A673 (cell line): ENCODE measurements around the gene KCNQ2. TPM values are rescaled to one million over a fixed set of nuclear protein-coding genes. Genes with fewer than 3 reads are reported as not detected.

Experiments
- BruUV-seq: library from RNA; stranded (reverse); fragments of 400-500 nt; replicated peaks from 2 replicates; lab custom pipeline; 2021; lab: Mats Ljungman, UMichigan
- CTCF ChIA-PET: fragments of 300-600 bp; sonication (Branson Sonifier 250); formaldehyde crosslinking; loops from one replicate; lab custom pipeline; 2022; ENCODE audit warnings: antibody characterized with exemption; lab: Charles Lee
- POLR2A ChIA-PET: fragments of 300-600 bp; sonication (Branson Sonifier 250); formaldehyde crosslinking; loops from one replicate; lab custom pipeline; 2022; ENCODE audit warnings: antibody characterized with exemption; ENCODE audit not compliant: low non-redundant PET; lab: Charles Lee
- DNase-seq: peaks from one replicate; pipeline ENCODE4 v3.0.0-alpha.2; 2015; ENCODE audit warnings: low spot score
- H3K27ac ChIP-seq: fragments of 200-600 bp; sonication (generic); 2 replicates; pipeline ENCODE4 v1.5.1; 2016; ENCODE audit warnings: mixed run types, low read depth, mild to moderate bottlenecking, mixed read lengths, antibody characterized with exemption, low read length; ENCODE audit not compliant: poor library complexity, severe bottlenecking
- H3K27me3 ChIP-seq: fragments of 200-600 bp; sonication (generic); replicated peaks from 2 replicates; pipeline ENCODE4 v1.6.1; 2017; ENCODE audit warnings: mixed run types, low read depth, mild to moderate bottlenecking, mixed read lengths, antibody characterized with exemption, low read length; ENCODE audit not compliant: insufficient read depth, poor library complexity
- H3K36me3 ChIP-seq: fragments of 200-600 bp; sonication (generic); 2 replicates; pipeline ENCODE4 v1.6.1; 2016; ENCODE audit warnings: mixed run types, mild to moderate bottlenecking, mixed read lengths, antibody characterized with exemption, low read length; ENCODE audit not compliant: insufficient read depth, poor library complexity, severe bottlenecking
- H3K4me1 ChIP-seq: fragments of 200-600 bp; sonication (generic); 2 replicates; pipeline ENCODE4 v1.6.1; 2017; ENCODE audit warnings: mixed run types, mild to moderate bottlenecking, mixed read lengths, antibody characterized with exemption, low read length; ENCODE audit not compliant: insufficient read depth, poor library complexity, severe bottlenecking
- H3K4me3 ChIP-seq: fragments of 200-600 bp; sonication (generic); 2 replicates; pipeline ENCODE4 v1.5.1; 2016; ENCODE audit warnings: low read depth, mixed run types, mild to moderate bottlenecking, mixed read lengths, low read length; ENCODE audit not compliant: poor library complexity, severe bottlenecking
- H3K9me3 ChIP-seq: fragments of 200-600 bp; sonication (generic); 2 replicates; pipeline ENCODE4 v1.6.1; 2016; ENCODE audit warnings: mixed run types, low read depth, mild to moderate bottlenecking, mixed read lengths, antibody characterized with exemption, low read length; ENCODE audit not compliant: poor library complexity, severe bottlenecking
- CTCF ChIP-seq: fragments of 300-800, 200-600 bp; sonication (generic); conservative IDR thresholded peaks from 2 replicates; pipeline ENCODE4 v1.5.1; 2017; ENCODE audit warnings: low read depth, mild to moderate bottlenecking, antibody characterized with exemption, low read length, moderate library complexity, mixed read lengths
- EZH2 ChIP-seq: fragments of 200-600 bp; sonication (generic); IDR thresholded peaks from 2 replicates; pipeline ENCODE4 v1.6.1; 2017; ENCODE audit warnings: borderline replicate concordance, low read depth, mild to moderate bottlenecking, mixed read lengths, antibody characterized with exemption, low read length; ENCODE audit not compliant: poor library complexity, severe bottlenecking
- intact Hi-C: fragments of 100-400 bp; cut with micrococcal nuclease; formaldehyde crosslinking; loops from one replicate; pipeline ENCODE4 v1.10.0; 2022; ENCODE audit not compliant: unreplicated experiment
- total RNA-seq: library from RNA; stranded (reverse); gene quantifications from 2 replicates; pipeline ENCODE4 v1.2.3, GENCODE V29; 2021

Gene KCNQ2
- total RNA-seq, 1 experiment from 2014 or later: 6.6 TPM

- H3K27ac ChIP-seq: no peak overlapping the region
- peaks cover 15% of the 10 kb centered on the region for H3K4me1 ChIP-seq
- H3K27me3 ChIP-seq: peaks cover 18% of the 10 kb centered on the region
- no peaks in the 10 kb centered on the region for H3K36me3 ChIP-seq
- BruUV-seq: no TSS peak
- no peaks in the 10 kb centered on the region for H3K9me3 ChIP-seq
- POLR2A ChIA-PET: no interaction called here
- no peak overlapping the region for H3K4me3 ChIP-seq
- DNase-seq: no peak
- TF ChIP-seq CTCF: no peak
- no peak for TF ChIP-seq EZH2
- intact Hi-C loops: no loop called here
- CTCF ChIA-PET: interaction anchor here (0.6 kb wide), 1 partner anchor 577 kb away, joined by 5 read pairs; no protein-coding TSS in a partner anchor
Observed at GRCh38 chr20:63484236-63484635, 11.8 kb upstream of the KCNQ2 start.

GRCh38 chr20:63483834-63484233 is 11.4 kb upstream of the KCNQ2 start:
- TF ChIP-seq CTCF (0 out of 2 replicates have a peak, but pooled peaks have one; percentile 15), EZH2 (no peak)
- BruUV-seq: no TSS peak
- no peaks in the 10 kb centered on the region for H3K36me3 ChIP-seq
- no peaks in the 10 kb centered on the region for H3K9me3 ChIP-seq
- ChIA-PET POLR2A (no interaction called here), CTCF (interaction anchor here (0.6 kb wide), 2 partner anchors 175 to 577 kb away, joined by 3 to 5 read pairs; no protein-coding TSS in a partner anchor)
- peaks cover 15% of the 10 kb centered on the region for H3K4me1 ChIP-seq
- intact Hi-C loops: no loop called here
- peaks cover 14% of the 10 kb centered on the region for H3K27me3 ChIP-seq
- DNase-seq: no peak
- no peak overlapping the region for H3K4me3 ChIP-seq
- no peak overlapping the region for H3K27ac ChIP-seq

DNA sequence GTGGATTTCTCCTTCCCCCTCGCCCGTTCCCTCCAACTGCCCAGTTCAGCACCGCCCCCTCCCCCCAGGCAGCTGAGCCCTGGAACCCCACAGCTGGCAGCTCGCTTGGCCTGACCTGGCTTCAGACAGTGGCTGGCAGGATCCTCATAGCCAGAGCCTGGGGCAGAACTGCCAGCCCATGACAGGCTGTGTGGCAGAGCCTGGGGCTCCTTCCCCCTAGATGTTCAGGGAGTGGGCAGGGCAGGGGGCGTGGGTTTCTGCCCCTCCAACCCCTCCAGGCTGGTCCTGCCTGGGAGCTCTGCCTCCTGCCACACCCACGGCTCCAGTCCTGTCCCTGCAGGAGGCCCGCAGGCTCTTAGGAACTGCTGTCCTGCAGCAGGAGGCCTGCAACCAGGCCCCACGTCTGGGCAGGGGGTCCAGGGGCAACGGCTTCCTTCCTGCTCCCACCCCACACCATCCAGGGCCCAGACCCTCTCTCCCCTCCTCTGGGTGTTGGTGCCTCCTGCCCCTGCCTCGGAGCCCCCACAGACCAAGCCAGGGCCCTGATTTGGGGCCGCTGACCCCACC is 9.6 kb upstream of the KCNQ2 start:
- TF ChIP-seq EZH2: no peak
- TF ChIP-seq CTCF: no peak
- POLR2A ChIA-PET: no interaction called here

More for the DNA sequence above, 9.6 kb upstream of the KCNQ2 start:
- H3K4me3 ChIP-seq: no peak overlapping the region
- CTCF ChIA-PET: no interaction called here
- H3K27me3 ChIP-seq: peaks cover 1% of the 10 kb centered on the region
- no peaks in the 10 kb centered on the region for H3K9me3 ChIP-seq
- peaks cover 15% of the 10 kb centered on the region for H3K4me1 ChIP-seq
- no peak overlapping the region for H3K27ac ChIP-seq
- no peaks in the 10 kb centered on the region for H3K36me3 ChIP-seq
- intact Hi-C loops: no loop called here
- no peak for DNase-seq
- no TSS peak for BruUV-seq
